HG03354 (cell line): ENCODE data around the gene FHL1.
"Not testable (repeated sequence)": the region's sequence is repeated elsewhere in the genome, so short reads cannot be mapped to it uniquely, and the experiment has no call there.

Experiments
- ATAC-seq: cut with Tn5 transposase; IDR thresholded peaks from one replicate; pipeline ENCODE4 v1.9.1; 2021; ENCODE audit warnings: mild to moderate bottlenecking; ENCODE audit not compliant: unreplicated experiment, poor library complexity, severe bottlenecking

FHL1 gene

DNA sequence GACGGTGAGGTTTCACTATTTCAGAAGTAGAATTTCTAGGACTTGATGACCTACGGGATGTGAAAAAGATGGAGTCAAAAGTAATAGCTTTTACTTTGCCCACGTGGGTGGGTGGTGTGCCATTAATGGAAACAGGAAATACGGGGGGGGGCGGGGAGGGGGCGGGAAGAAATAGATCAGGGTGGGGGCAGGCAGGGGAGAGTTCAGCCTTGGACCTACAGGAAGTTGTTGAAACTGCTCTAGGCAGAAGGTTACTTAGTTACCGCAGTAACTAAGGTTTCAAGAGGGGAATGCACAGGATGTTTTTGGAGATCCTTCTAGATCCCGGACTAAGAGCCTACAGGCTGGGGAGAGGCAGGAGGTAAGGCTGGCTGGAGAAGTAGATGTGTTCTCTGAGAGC is 3.6 kb upstream of the FHL1 start:
- ATAC-seq, result no peak

DNA sequence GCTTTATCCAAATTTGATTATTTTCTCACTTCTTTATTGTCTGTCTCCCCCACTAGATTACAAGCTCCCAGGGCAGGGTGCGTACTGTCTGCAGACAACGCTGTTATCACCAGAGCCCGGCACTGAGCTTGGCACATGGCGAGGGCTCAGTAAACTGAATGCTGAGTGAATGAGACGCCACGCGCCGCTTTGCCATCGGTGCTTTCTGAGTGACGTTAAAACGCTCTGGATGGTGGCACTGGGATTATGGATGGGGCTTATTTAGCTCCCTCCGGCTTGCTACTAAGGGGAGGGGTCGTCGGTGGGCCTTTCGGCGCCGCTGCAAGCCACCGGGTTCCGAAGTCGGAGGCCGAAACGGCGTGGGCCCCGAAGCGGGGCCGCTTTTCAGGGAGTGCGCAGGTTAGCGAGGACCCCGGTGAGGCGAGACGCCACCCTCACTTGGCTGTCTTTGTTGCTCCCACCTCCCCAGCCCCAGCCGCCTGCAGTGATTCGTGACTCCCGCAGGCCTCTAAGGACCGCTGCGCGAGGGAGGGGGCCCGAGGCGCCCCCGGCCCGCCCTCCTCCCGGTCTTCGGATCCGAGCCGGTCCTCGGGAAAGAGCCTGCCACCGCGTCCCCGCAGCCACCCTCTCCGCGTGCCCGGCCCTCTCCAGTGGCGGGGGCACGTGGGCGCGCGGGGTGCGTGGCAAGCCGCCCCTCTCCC is 569 bp upstream of the FHL1 start:
- peak; percentile 34 for ATAC-seq

DNA sequence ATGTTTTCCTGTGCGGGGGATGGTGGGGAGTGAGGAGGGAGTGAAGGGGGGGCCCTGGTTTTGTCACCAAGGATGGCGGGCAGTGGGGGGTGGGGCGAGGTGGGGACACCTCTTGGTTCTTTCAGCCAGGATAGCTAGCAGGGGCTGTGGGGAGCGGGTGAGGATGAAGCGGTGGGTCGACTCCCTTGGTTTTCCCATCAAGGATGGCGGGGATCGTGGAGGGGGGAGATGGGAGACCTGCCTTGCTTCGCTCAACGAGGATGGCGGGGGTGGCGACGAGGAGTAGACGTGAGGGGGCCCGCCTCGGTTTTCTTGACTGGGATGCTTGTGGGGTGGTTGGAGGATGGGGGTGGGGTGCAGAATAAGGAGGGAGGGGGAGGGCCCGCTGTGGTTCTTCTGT is 643 bp downstream of the FHL1 start:
- ATAC-seq, result no peak

DNA sequence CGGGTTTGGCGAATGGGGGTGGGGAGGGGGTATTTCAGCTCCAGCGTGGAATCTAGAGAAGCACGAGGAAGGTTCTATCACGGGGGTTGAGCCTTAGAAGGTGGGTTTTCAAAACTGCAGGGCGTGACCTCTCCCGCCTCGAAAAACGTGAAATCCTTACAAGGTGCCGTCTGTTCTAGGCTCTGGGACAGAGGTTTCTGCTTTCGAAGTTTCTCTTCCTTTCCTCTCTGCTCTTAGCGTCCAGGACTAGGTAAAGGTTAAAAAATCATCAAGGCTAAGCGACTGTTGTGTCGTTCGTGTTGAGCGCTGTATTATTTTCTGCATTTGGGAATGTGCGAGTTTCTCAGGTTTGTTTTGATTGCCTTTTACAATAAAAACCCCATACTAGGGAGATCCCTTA is 1.1 kb downstream of the FHL1 start:
- ATAC-seq, result no peak

DNA sequence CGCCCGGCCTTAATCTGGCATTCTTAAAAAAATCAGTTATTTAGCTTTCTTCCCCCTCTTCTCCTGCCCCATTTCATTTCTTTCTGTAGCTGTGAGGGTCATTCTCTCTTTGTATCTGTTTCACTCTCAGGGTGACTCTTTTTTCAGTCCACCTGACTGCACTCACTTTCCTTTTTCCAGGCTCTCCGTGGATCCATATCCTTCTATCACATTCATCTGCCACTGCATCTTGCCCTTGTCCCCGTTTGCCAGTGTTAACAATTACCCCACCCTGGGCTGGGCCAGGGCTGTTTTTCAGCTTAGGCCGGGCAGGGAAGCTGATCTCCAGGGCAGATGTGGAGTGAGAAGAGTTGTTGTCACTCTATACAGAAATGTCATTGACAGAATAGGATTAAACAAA is 7.7 kb downstream of the FHL1 start:
- ATAC-seq, result no peak

DNA sequence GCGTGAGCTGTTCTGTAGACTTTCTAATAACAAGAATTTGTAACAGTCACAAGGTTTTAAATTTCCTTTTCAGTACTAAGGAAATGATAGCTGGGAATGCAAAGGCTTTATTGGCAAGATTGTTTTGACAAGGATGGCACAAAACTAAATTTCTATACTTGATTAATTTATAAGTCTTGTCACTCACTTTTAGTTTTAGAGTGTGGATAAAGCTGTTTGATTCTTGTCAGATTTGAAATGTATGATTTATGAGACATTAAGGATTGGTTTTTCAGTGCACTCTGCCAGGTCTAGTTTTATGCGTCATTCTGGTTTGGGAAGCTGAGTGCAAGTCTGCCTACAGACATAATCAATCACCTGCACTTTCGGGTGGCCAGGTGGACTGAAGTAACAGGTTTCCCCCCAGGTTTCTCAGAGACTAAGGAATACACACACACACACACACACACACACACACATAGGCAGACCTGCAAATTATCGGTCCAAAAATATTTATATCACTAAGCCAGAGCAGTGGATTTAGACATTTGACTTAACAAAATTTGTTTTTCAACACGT is 9.3 kb downstream of the FHL1 start:
- no peak for ATAC-seq

DNA sequence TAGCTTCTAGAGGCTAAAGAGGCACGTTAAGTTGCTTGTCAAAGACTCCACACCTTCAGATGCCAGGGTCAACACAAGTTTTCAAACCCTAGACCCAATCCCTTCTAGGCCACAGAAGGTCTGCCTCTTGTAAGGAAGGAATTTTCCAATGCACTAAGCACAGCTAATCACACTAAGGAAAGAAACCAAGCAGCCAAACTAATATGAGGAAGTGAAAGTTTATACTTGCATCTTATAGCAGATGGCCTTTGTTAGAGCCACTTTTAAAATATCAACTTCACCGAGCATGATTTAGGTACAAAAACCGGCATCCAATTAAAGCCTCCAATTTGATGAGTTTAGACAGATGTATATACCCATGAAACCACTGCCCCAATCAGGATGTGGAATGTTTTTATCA is 9.9 kb downstream of the FHL1 start:
- no peak for ATAC-seq

DNA sequence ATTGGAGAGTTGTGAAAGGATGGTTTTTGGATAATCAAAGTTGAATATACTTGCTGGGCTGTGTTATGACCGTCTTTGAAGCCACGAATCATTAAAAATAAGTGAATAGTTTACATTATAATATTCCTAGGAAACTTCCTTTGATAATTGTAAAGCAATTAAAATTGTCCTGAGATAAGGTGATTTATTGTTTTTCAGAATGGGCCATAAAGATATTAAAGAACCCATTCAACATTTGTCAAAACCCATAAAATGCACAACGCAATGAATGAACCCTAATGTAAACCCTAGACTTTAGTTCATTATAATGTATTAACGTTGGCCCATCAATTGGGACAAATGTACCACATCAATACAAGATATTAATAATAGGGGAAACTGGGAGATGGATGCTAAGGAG is 11.4 kb downstream of the FHL1 start:
- ATAC-seq, result no peak

DNA sequence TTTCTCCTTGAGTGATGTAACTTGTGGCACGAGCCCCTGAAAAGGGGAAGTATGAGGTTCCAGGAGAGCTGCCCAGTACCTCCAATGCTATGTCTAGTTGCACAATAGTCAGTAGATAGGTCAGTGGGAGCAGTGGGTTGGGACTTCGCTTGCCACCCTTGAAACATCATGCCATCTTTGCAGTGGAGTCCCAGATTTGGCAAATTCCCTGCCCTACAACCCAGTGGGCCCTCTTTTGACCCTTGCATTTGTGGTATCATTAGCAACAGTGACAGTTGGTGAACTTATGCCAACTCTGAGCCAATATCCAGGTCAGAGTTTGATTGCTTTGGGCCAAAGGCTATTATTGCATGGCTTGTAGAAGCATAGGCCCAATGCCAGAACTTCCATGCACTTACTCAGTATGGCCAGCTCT is 12.3 kb downstream of the FHL1 start:
- no peak for ATAC-seq

DNA sequence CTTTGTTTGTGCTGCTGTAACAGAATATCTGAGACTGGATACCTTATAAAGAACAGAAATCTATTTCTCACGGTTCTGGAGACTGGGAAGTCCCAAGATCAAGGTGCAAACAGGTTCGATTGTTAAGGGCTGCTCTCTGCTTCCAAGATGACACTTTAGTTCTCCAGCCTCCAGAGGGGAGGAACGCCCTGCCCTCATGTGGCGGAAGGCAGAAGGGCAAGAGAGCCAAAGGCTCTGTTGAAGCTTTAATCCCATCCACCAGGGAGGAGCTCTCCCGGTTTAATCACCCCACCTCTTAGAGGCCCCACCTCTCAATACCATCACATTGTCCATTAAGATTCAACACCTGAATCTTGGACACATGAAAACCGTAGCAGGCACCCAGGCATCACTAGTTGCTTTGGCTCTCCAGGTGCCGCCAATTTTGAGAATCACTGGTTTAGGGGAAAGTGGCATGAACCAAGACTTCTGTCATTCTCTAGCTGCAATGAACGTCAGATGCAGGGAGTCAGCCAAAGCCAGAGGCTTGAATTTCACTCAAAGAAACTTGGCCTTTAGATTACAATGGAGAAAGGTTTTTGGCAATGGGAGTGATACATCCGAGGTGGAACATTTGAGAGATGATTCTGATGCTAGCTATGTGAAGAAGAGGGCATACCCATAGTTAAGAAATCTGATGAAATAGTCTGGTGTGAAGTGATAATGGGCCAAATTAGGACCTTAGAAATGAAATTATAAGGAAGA is 15.7 kb downstream of the FHL1 start:
- ATAC-seq, result peak; percentile 76

DNA sequence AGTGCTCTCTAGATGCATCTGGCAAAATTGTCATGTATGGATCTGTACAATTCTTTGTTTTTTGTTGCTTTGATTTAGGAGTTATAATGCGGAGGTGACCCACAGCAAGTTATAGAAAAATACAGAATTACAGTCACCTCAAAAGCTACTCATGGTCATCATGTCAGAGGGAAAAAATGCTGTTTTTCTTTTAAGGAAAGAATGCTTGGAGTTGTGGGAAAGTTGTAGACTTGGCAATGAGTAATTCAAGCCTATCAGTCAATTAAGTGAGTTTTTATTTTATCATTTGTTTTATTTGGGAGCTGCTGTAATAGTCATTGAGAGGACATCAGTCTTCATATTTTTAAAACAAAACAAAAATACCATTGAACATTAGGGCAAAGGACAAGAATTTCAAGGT is 16.4 kb downstream of the FHL1 start:
- no peak for ATAC-seq

DNA sequence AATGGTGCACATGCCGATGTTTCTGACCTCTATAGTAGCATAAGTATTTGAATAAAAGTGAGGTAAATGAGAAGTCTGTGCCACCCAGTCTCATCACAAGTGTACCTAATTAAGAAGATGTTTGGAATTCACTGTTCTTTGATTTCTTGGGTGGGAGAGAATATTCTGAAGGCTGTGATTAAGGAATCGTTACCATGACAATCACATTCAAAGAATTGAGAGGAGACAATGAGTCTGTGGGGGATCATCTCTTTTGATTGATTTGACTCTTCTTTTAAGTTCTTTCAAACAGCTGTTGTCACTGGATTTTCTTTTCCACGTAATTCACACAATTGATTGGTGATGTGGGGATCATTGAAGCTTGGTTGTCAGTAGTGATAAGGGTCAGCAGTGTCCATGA is 18.1 kb downstream of the FHL1 start:
- no peak for ATAC-seq

DNA sequence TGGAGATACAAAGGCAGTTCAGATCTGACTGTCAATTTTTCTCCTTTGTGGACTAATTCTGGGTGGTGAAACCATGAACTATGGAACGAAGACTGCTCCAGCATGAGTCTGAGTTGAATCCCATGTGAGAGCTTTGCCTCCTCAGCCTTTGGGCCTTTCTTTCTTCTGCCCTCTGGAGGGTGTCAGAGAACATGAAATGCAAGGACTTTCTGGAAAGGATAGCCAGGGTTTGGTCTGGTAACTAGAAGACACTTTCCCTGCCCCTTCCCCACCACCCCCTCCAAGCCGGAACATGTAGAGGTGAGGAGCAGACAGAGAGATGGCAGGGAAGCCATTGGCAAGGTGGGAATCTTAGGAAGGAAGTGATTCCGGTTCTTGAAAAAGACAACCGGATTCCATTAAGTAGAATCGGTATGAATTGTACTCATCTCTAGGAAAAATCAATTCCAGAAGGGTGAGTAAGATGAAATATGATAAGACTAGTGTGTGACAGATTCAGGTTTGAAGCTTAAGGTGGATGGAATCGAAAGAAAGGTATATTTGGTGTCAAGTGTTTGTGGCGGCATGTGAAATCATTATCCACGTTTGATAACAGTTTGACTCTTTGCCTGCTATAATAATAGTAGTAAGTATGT is 19.0 kb downstream of the FHL1 start:
- no peak for ATAC-seq

DNA sequence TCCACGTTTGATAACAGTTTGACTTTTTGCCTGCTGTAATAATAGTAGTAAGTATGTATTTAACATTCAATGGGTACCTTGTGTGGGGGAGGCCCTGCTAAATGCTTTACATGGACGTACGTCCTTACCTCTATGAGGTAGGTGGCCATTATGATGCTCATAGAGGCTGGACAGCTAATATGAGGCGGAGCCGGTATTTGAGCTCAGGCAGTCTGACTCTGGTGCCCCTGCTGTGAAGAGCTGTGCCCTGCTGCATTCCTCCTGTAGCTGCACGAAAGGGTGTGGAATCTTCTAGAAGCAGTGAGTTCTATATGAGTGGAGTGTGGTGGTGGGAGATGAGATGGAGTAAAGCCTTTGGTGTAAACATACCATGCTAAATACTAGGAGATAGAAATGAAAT is 20.7 kb downstream of the FHL1 start:
- ATAC-seq, result not testable (repeated sequence)

DNA sequence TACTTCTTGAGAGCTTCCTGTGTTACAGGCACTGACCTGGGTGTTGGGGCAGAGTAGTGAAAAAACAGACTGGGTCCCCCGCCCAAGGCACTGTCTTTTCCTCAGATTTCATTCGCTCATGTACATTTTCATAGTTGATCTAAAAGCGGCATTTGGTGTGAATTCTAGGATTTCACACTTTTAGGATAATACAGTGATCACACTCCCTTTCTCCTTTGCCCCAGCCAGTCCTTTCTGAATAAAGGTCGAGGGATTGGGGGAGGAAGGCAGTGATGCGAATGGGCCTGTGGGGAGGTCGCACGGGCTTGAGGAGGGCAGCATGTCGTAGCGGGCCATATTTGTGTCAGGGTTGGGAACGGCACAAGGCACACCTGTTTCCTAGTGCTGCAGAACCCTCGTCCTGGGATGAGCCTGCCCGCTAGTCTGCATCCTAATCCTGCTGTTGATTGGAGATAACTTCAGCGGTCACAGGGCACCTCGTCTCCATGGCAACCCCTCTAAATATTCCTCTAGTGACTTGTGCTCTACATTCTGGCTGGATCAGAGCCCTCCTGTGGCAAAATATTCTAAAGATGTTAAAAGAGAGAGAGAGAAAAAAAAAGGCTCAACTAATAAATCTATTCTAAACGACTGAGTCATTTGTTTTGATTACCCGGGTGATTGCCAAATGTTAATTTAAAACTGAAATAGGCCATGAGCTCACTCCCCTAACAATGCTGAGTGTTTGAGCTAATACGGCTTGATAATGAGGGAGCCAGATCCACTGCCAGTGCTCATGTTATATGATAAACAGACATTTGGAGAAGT is 21.8 kb downstream of the FHL1 start:
- no peak for ATAC-seq

DNA sequence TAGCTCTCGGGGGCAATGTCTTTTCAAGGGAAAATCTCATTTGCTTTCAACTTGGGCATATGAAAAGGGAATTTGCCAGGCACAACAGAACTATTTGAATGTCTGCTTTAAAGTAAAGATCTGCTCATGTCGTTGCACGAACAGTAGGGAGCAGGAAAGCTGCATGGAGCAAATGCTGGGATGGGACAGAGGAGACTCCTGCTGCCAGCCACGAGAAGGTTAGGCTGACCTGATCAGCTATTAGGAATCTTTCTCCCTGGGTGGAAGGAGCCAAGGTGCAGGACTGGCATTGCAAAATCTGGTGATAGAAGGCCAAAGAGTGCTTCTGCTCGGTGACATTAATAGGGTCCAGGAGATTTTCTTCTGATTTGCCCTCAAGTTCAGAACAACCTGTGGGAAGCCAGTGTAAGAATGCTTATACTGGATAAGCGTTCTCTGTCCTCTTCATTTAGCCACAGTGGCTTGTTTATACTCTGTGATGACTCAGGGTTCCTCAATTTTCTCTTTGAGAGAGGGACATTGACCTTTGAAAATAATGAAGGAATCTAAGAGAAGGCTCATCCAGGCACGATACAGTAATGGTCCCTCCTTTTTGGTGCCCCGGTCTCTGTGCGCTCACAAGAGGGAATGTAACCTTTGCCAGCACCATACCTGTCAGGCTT is 22.9 kb downstream of the FHL1 start:
- no peak for ATAC-seq

DNA sequence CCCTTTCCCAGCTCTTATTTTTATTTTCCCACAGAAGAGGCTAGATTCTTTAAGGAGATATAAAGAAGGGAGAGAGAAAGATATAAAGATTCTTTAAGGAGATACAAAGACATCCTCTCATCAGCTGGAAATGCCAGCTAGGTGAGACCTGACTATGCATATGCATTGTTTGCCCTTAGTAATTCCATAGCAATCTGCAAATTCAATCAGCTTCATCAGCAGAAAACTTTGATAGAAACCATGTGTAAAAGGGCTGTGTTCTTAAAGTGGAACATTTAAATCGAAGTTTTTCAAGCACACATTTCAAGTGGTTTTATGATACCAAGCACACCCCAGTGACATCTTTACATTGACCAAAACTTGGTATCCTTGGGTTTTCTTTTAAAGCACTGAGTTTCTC is 24.1 kb downstream of the FHL1 start:
- ATAC-seq, result no peak

DNA sequence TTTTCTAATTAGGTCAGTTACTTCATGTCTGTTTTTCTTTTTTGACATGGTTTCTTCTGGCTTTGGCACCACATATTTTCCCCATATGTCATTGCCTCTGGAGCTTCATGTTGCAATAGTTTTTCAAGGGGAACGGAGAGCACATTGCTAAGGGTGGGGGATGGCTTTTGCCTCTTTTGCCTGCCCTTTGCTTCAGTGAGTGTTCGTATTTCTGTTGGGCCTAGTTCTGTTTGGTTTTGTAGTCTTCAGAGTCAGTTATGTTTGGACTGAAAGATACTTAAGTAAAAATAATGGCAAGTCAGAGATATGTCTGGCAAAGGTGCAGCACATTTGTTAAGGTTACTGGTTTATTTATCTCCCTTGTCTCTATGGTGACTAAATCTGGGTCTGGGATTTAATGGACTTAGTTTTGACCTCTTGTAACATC is 29.1 kb downstream of the FHL1 start:
- ATAC-seq, result no peak

DNA sequence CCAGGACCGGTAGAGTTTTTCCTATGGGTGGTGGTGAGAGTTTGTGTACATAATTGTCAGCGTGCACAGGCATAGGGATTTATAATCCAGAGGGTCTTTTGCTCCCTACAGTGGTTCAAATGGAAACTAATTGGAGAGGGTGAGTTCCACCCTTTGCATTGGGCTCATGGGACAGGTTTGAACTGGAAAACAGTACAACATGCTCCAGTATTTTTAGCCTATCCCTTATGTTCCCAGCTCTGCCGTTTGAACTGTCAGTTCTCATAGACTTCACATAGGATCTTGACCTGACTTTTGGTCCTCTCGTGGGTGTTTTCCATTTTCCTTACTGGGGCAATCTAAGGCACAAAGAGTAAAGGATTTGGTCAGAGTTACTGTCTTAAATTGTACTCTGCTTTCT is 31.8 kb downstream of the FHL1 start:
- no peak for ATAC-seq

DNA sequence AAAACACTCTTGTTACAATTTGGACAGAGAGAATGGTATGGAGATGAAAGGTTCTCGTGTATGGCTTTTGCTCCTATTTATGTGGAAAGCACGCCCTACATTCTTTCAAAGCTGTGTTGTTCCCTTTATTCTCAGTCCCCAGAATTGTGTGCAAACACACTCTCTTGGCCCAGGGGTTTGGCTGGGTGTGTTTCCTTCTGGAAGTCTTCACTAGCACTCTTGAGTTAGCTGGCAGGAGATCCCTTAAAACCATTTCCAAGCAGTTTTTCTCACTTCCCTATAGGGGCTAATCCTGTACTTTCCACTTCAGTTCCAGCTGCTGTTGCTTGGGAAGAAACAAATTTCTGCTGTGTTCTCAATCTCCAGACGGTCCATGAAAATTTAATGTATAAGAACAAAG is 35.1 kb downstream of the FHL1 start:
- no peak for ATAC-seq
